GM23248 (cell line): ENCODE measurements around the gene INPP5A.

ENCODE experiments used
- EZH2 ChIP-seq: fragments of 200-600 bp; sonication (generic); IDR thresholded peaks from 2 replicates; pipeline ENCODE4 v1.6.1; 2018; ENCODE audit warnings: antibody characterized with exemption, mild to moderate bottlenecking; ENCODE audit not compliant: insufficient read depth, poor library complexity, severe bottlenecking
- EZH2phosphoT487 ChIP-seq: fragments of 200-600 bp; sonication (generic); IDR thresholded peaks from 2 replicates; pipeline ENCODE4 v1.6.1; 2018; ENCODE audit warnings: antibody characterized with exemption, moderate library complexity, mild to moderate bottlenecking, low read depth; ENCODE audit not compliant: insufficient read depth

DNA sequence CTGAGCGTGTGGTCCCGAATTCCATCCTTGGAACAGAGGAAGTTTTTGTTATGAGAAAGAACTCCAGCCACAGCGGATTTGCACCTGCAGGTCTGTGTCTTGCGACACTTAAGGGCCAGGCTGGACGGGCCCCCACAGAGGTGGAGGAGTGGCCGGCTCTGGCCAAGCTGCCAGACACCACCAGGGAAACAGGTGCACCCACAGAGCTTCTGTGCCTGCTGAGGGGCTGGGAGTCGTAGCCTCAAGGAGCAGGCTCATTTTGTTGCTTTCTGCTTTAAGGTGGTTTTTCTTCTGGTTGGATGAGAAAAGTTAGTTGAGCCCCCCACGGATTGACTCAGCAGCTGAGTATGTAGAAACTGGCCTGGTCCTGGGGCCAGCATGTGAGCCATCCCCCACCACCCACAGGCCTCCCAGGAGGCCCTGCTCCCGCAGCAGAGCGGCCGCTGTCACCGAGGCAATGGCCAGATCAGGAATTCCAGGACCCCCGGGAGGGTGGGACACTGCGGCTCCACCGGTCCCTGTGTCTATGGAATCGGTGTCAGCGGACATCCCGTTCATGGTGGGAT, 206.4 kb downstream of the INPP5A start:
- TF ChIP-seq EZH2 (no peak), EZH2phosphoT487 (no peak)
